IMR-90 (cell line): ENCODE measurements around the gene CALD1. TPM values are rescaled to one million over a fixed set of nuclear protein-coding genes. Genes with fewer than 3 reads are reported as not detected.

Source experiments
- ATAC-seq: fragments of 200-7000 bp; cut with Tn5 transposase; 2 replicates; pipeline ENCODE4 v1.9.1; 2020; ENCODE audit warnings: low read depth, mild to moderate bottlenecking, moderate library complexity
- BruUV-seq: library from RNA; stranded (reverse); fragments of 400-500 nt; replicated peaks from 2 replicates; lab custom pipeline; 2021; lab: Mats Ljungman, UMichigan
- CTCF ChIA-PET: fragments of 300-600 bp; formaldehyde crosslinking; extraction: SDS; loops from one replicate; lab custom pipeline; 2021; ENCODE audit warnings: antibody characterized with exemption; lab: Yijun Ruan, JAX
- POLR2A ChIA-PET: fragments of 300-600 bp; sonication (Branson Sonifier 250); formaldehyde crosslinking; loops from one replicate; lab custom pipeline; 2022; ENCODE audit warnings: antibody characterized with exemption; ENCODE audit not compliant: unreplicated experiment; lab: Charles Lee
- DNase-seq: peaks from one replicate; pipeline ENCODE4 v3.0.0; 2013
- H2AFZ ChIP-seq: replicated peaks from 2 replicates; pipeline ENCODE3; 2013; ENCODE audit warnings: low read length, mild to moderate bottlenecking; ENCODE audit not compliant: poor library complexity
- H2AK5ac ChIP-seq: 2 replicates; pipeline ENCODE4 v1.6.1; 2013; ENCODE audit warnings: low read depth, low read length, inconsistent platforms
- H2AK9ac ChIP-seq: replicated peaks from 2 replicates; pipeline ENCODE3; 2013; ENCODE audit warnings: mild to moderate bottlenecking, low read depth, low read length, moderate library complexity; ENCODE audit not compliant: poor library complexity
- H2BK120ac ChIP-seq: 2 replicates; pipeline ENCODE4 v1.6.1; 2013; ENCODE audit warnings: low read depth, low read length, inconsistent platforms
- H2BK15ac ChIP-seq: 3 replicates; pipeline ENCODE4 v1.6.1; 2013; ENCODE audit warnings: low read depth, low read length, inconsistent platforms
- H2BK20ac ChIP-seq: 2 replicates; pipeline ENCODE4 v1.6.1; 2013; ENCODE audit warnings: low read depth, mild to moderate bottlenecking, inconsistent platforms, low read length, moderate library complexity
- H2BK5ac ChIP-seq: 2 replicates; pipeline ENCODE4 v1.6.1; 2013; ENCODE audit warnings: mild to moderate bottlenecking, low read depth, low read length, inconsistent platforms; ENCODE audit not compliant: poor library complexity, severe bottlenecking
- H3K14ac ChIP-seq: replicated peaks from 2 replicates; pipeline ENCODE4 v1.6.1; 2013; ENCODE audit warnings: low read depth, low read length, inconsistent platforms
- H3K18ac ChIP-seq: 2 replicates; pipeline ENCODE4 v1.6.1; 2013; ENCODE audit warnings: low read depth, low read length, control low read depth
- H3K23ac ChIP-seq: 2 replicates; pipeline ENCODE4 v1.6.1; 2013; ENCODE audit warnings: low read depth, low read length, inconsistent platforms
- H3K27ac ChIP-seq: 2 replicates; pipeline ENCODE4 v1.5.1; 2013; ENCODE audit warnings: mild to moderate bottlenecking, control low read depth, low read length; ENCODE audit not compliant: insufficient read depth
- H3K27me3 ChIP-seq: 2 replicates; pipeline ENCODE4 v1.6.1; 2013; ENCODE audit warnings: low read length; ENCODE audit not compliant: control insufficient read depth, insufficient read depth
- H3K36me3 ChIP-seq: 2 replicates; pipeline ENCODE4 v1.6.1; 2013; ENCODE audit warnings: low read length, mixed read lengths; ENCODE audit not compliant: control insufficient read depth, insufficient read depth
- H3K4ac ChIP-seq: 2 replicates; pipeline ENCODE4 v1.6.1; 2013; ENCODE audit warnings: low read depth, low read length, inconsistent platforms
- H3K4me1 ChIP-seq: 2 replicates; pipeline ENCODE4 v1.6.1; 2013; ENCODE audit warnings: low read length, mixed read lengths; ENCODE audit not compliant: control insufficient read depth, insufficient read depth
- H3K4me2 ChIP-seq: 2 replicates; pipeline ENCODE4 v1.6.1; 2013; ENCODE audit warnings: low read depth, mild to moderate bottlenecking, control low read depth, low read length, moderate library complexity
- H3K4me3 ChIP-seq: 2 replicates; pipeline ENCODE4 v1.5.1; 2013; ENCODE audit warnings: low read depth, mild to moderate bottlenecking, control low read depth, low read length, moderate library complexity; ENCODE audit not compliant: insufficient read depth
- H3K56ac ChIP-seq: 2 replicates; pipeline ENCODE4 v1.6.1; 2013; ENCODE audit warnings: low read length, inconsistent platforms; ENCODE audit not compliant: insufficient read depth; ENCODE audit errors: extremely low read depth
- H3K79me1 ChIP-seq, 2 experiments: 2 replicates each; pipeline ENCODE4 v1.6.1; 2013; ENCODE audit warnings: low read length in 2 of 2, inconsistent platforms in 1 of 2, low read depth in 1 of 2
- H3K9ac ChIP-seq: 2 replicates; pipeline ENCODE4 v1.6.1; 2013; ENCODE audit warnings: low read depth, low read length, control low read depth
- H3K9me1 ChIP-seq: 2 replicates; pipeline ENCODE4 v1.6.1; 2013; ENCODE audit warnings: low read length, inconsistent platforms; ENCODE audit not compliant: insufficient read depth
- H3K9me3 ChIP-seq: 2 replicates; pipeline ENCODE4 v1.6.1; 2013; ENCODE audit warnings: low read length; ENCODE audit not compliant: control insufficient read depth, insufficient read depth
- H4K20me1 ChIP-seq: 2 replicates; pipeline ENCODE4 v1.6.1; 2013; ENCODE audit warnings: low read length, inconsistent platforms; ENCODE audit not compliant: insufficient read depth
- H4K5ac ChIP-seq: 2 replicates; pipeline ENCODE4 v1.6.1; 2013; ENCODE audit warnings: mild to moderate bottlenecking, low read depth, low read length, control low read depth
- H4K8ac ChIP-seq, 2 experiments: 2 replicates each; pipeline ENCODE4 v1.6.1; 2013; ENCODE audit warnings: low read depth in 2 of 2, low read length in 2 of 2, control low read depth in 1 of 2, inconsistent platforms in 1 of 2
- H4K91ac ChIP-seq: 2 replicates; pipeline ENCODE4 v1.6.1; 2013; ENCODE audit warnings: low read depth, low read length, inconsistent platforms; ENCODE audit not compliant: insufficient read depth
- CEBPB ChIP-seq: IDR thresholded peaks from 2 replicates; pipeline ENCODE4 v1.6.1; 2012; ENCODE audit warnings: low read depth, low read length, improper control_type of control experiment
- ELK1 ChIP-seq: fragments of 150-350 bp; IDR thresholded peaks from 2 replicates; pipeline ENCODE4 v1.6.1; 2016; ENCODE audit warnings: low read depth, mild to moderate bottlenecking, low read length, moderate library complexity, borderline replicate concordance
- FOS ChIP-seq: fragments of 150-350 bp; IDR thresholded peaks from 2 replicates; pipeline ENCODE4 v1.6.1; 2016; ENCODE audit warnings: low read depth, low read length
- MAZ ChIP-seq: IDR thresholded peaks from 2 replicates; pipeline ENCODE4 v1.6.1; 2012; ENCODE audit warnings: low read depth, mild to moderate bottlenecking, low read length, improper control_type of control experiment, moderate library complexity, borderline replicate concordance
- MXI1 ChIP-seq: IDR thresholded peaks from 2 replicates; pipeline ENCODE4 v1.6.1; 2012; ENCODE audit warnings: low read depth, mild to moderate bottlenecking, low read length, moderate library complexity, borderline replicate concordance
- RFX5 ChIP-seq: IDR thresholded peaks from 2 replicates; pipeline ENCODE4 v1.8.0; 2012; ENCODE audit warnings: low read depth, mild to moderate bottlenecking, low read length, moderate library complexity
- SMC3 ChIP-seq: fragments of 150-350 bp; IDR thresholded peaks from 2 replicates; pipeline ENCODE4 v1.6.1; 2016; ENCODE audit warnings: low read depth, mild to moderate bottlenecking, antibody characterized with exemption, low read length, moderate library complexity
- USF2 ChIP-seq: fragments of 150-350 bp; IDR thresholded peaks from 2 replicates; pipeline ENCODE4 v1.6.1; 2017; ENCODE audit warnings: mild to moderate bottlenecking, antibody characterized with exemption, low read length, low read depth
- WGBS, 2 experiments: methylation state at CpG; one replicate each; pipeline versions ENCODE4 v1.1.5 to v1.1.7; 2013; ENCODE audit warnings: missing lambda C conversion rate in 2 of 2; ENCODE audit not compliant: insufficient read length in 1 of 2; ENCODE audit errors: extremely low coverage in 2 of 2; 5-methylcytosine and 5-hydroxymethylcytosine counted together
- dilution Hi-C: fragments of 300-500 bp; cut with HindIII; formaldehyde crosslinking; loops from one replicate; pipeline ENCODE4 v1.14.3; 2018; ENCODE audit warnings: low sequenced_read_pairs; ENCODE audit not compliant: unreplicated experiment
- in situ Hi-C: fragments of 300-500 bp; cut with MboI; formaldehyde crosslinking; loops from 3 replicates; pipeline ENCODE4 v1.14.3; 2019; ENCODE audit warnings: low sequenced_read_pairs, inconsistent platforms, mixed read lengths
- intact Hi-C: fragments of 100-400 bp; cut with micrococcal nuclease; formaldehyde crosslinking; loops from 2 replicates; pipeline ENCODE4 v1.10.0; 2022
- polyA plus RNA-seq, 3 experiments: library from polyadenylated mRNA; depleted of rRNA; stranded (reverse); fragments of >200 nt; gene quantifications; 2 replicates each; pipeline ENCODE4 v1.2.3, GENCODE V29; 2012; ENCODE audit warnings: low replicate concordance in 1 of 3
- total RNA-seq: library from RNA; depleted of rRNA; stranded (reverse); fragments of >200 nt; gene quantifications from 2 replicates; pipeline ENCODE4 v1.2.3, GENCODE V29; 2012

CALD1 gene
- total and polyA plus RNA-seq, 2 of the 4 experiments (the other 2 are of a cell fraction), result 375 to 487 TPM

- TF ChIP-seq RFX5 (no peak), SMC3 (no peak), MXI1 (no peak), CEBPB (peak; percentile 67), FOS (peak; percentile 83), ELK1 (no peak), USF2 (no peak), MAZ (0 out of 2 replicates have a peak, but pooled peaks have one; percentile 19)
- intact Hi-C loops, result no loop called here
- Histone ChIP-seq H3K36me3 (peaks cover 10% of the 10 kb centered on the region), H2BK15ac (peak overlapping the region; percentile 31; the same call in 1 of the 3 replicates), H2AK5ac (peak overlapping the region; percentile 30; the same call in 1 of the 2 replicates), H4K8ac (peak overlapping the region; percentile 19 to 78; a peak in 3 of 4 replicates), H4K5ac (peak overlapping the region; percentile 82), H3K9me1 (peaks cover 15% of the 10 kb centered on the region), H2AK9ac (no peak overlapping the region), H2BK20ac (peak overlapping the region; percentile 85), H2BK120ac (peak overlapping the region; percentile 76), H3K27ac (peak overlapping the region; percentile 94), H3K4me2 (peak overlapping the region; percentile 72), H3K4me1 (peaks cover 26% of the 10 kb centered on the region), H3K9me3 (no peaks in the 10 kb centered on the region), H3K14ac (peak overlapping the region; percentile 79; the same call in 1 of the 2 replicates), H3K18ac (peak overlapping the region; percentile 85), H3K27me3 (no peaks in the 10 kb centered on the region), H3K23ac (peak overlapping the region; percentile 41), H3K9ac (0 out of 2 replicates have a peak overlapping the region, but pooled peaks have one; percentile 48), H3K4ac (peak overlapping the region; percentile 76), H3K79me1 (peaks cover 30 to 69% of the 10 kb centered on the region in 2 experiments), H3K4me3 (no peak overlapping the region), H2AFZ (no peak overlapping the region), H3K56ac (peak overlapping the region; percentile 60; the same call in 1 of the 2 replicates), H4K91ac (peak overlapping the region; percentile 72), H2BK5ac (peak overlapping the region; percentile 86), H4K20me1 (peaks cover 47% of the 10 kb centered on the region; the same call in 1 of the 2 replicates)
- BruUV-seq, result no TSS peak
- 100% methylated on average over 1 of the region's 2 CpGs; no CpG with 5 or more reads in 1 of the 2 experiments for WGBS, 2 experiments
- DNase-seq (peak; percentile 97), ATAC-seq (peak; percentile 86)
- ChIA-PET POLR2A (no interaction called here), CTCF (no interaction called here)
- in situ Hi-C loops, result no loop called here
- dilution Hi-C loops, result no loop called here
Observed at GRCh38 chr7:134920026-134920753, 140.8 kb downstream of the CALD1 start.
